ENCODE results near the gene BABAM2. TPM values are rescaled to one million over a fixed set of nuclear protein-coding genes. Genes with fewer than 3 reads are reported as not detected.

BABAM2 gene
- polyA plus RNA-seq, 3 donors, result 50.8 to 57.8 (median 56.1) TPM

DNA sequence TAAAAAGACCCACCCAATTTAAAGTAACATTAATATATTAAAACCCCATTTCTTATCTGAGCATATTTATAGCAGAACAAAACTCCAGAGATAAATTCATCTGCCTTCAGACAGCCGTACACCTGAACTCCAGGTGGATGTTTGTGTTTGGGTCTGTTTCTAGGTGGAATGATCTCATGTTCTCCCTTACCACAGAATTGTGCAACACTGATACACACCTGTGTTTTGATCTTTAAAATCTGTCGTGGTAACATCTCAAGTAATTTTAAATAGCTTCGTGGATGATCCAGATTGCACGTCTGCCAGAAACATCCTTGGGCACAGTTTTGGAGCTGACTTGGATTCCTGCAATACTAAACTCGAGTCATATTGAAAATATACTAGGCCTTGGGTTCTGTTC is 294.6 kb downstream of the BABAM2 start:
- DNase-seq (ENCODE audit: extremely low read depth in 1 of 11, low read depth in 9 of 11, low spot score in 4 of 11), result no peak

DNA sequence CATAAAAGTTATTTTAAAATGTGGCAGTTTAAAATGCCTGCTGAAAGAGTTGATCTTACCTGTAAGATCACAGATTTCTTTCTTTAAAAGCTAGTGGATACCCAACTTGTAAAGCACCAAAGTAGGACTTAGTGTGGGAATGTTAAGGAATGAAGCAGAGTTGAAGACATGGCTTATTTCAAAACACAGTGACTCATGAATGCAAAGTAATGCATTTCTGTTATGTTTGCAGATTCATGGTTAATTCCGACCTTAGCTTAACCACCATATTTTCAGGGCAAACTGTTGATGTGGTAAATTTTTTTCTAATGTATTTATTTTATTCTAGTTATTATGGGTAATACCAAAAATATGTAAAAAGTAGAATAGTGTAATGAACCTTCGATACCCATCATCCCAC is 295.4 kb downstream of the BABAM2 start:
- no peak for DNase-seq (ENCODE audit: extremely low read depth in 1 of 11, low read depth in 9 of 11, low spot score in 4 of 11)

DNA sequence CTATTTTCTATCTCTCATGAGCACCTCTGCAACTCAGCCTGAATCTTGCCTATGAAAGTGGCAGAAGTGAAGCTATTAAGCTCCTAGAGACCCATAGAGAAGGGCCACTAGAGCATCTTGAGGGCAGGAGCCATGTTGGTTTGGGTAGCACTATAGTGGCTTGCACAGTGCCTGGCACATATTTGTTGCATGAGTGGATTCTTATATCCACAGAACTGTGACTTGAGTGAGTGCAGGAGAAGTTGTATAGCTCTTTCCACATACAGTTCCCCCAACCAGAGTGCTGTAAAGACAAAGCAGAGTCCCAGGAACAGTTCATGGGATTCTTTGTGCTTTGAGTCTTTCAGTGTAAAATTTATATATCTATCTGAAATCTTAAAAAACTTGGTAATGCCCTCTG is 296.7 kb downstream of the BABAM2 start:
- DNase-seq (ENCODE audit: extremely low read depth in 1 of 11, low read depth in 9 of 11, low spot score in 4 of 11), result no peak

DNA sequence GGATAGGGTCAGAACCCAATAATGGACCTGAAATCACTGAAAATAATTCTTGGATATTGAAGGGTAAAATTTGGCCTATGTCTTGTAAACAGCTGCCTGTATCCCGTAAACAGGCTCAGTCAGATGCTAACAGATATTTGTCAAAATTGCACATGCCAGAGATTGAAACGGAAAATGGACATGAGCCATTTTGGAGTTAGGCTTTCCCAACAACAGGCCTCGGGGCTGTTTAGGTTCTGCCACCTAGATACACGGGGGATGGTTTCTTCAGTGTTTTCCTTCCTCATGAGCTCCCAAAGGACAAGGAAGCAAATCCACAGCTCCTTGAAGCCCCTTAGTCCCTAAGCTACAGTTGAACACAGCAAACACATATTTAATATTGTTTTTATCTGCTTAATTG is 297.9 kb downstream of the BABAM2 start:
- no peak for DNase-seq (ENCODE audit: extremely low read depth in 1 of 11, low read depth in 9 of 11, low spot score in 4 of 11)

DNA sequence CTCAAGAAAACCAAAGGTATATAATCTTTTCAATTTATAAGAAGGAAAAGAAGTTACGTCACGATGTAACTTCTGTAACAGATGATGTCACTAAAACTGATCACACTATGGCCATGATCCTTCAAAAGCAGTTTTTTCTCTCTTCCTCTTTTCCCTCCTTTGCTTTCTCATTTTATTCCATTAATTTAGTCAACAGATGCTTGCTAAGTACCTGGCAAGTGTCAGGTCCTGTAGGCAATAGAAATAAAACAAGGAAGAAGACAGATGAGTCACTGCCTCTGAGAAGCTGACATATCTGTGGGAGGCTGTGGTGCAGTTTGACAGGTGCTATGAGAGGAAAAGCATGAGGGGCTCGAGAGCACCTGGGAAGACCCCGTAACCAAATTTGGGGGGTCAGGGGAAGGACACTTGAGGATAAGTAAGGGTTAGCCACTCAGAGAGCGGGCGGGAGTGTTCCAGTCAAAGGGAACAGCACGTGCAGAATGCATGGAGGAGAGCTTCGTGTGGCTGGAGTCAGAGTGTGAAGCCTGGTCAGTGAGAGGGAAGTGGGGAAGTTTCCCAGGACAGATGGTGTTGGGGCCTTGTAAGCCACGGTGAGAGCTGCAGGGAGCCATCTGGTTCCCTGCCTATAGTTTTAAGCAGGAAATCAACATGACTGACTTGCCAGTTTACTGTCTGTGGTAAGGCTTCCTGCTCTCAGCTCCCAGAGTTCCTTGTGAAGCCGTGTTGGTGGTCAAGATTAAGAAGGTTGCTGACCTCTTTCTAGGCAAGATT is 303.3 kb downstream of the BABAM2 start:
- no peak for DNase-seq (ENCODE audit: extremely low read depth in 1 of 11, low read depth in 9 of 11, low spot score in 4 of 11)

DNA sequence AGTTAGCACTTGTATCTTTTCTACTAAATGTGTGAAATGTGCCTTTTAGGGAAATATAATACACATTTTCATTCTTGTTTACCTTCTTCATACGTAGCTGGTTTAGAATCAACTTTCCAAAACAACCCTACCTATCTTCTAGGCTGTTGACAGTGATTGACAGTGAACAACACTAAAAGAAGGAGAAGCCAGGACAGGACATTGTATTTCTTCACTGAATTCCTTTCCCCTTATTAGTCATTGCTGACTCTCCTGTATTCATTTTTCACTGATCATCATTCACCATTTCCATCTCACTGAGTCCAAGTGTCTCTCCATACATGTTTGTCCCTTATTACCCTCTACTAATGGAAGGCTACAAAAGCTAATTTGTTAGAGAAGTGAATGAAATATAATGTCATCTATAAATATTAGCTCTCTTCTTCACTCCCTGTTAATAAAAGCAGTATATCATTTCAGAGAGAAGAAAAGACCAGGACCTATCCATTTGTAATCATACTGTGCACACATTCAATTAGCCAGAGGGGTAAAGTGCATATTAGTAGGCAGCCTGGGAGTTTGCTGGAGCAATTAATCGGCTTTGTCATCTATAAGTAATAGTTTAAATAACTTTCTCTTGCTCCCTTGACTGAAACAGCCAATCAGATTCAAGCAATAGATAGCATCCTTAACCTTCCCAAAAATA is 309.6 kb downstream of the BABAM2 start:
- no peak for DNase-seq (ENCODE audit: extremely low read depth in 1 of 11, low read depth in 9 of 11, low spot score in 4 of 11)

DNA sequence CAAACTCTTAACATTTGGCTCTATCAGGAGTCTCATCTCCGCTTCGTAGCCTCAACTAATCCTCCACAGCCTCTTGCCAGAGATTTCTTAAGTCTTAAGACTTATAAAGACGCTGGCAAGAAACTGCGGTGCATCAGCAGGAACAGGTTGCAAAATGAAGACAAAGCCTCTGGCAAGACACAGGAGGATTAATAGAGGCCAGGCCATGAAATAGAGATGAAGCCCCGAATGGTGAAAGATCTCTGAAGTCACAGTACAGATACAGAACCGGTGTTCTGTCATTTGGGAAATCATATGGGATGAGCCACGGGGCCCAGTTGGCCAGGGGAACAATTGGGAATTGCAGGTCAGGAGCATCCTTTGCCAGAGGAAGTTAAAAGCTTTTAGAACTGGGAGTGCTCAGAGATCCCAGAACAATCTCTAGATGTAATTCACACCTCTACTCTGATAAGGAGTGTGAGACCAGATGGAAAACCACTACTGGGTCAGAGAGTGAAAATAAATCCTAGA is 311.2 kb downstream of the BABAM2 start:
- DNase-seq (ENCODE audit: extremely low read depth in 1 of 11, low read depth in 9 of 11, low spot score in 4 of 11), result no peak

DNA sequence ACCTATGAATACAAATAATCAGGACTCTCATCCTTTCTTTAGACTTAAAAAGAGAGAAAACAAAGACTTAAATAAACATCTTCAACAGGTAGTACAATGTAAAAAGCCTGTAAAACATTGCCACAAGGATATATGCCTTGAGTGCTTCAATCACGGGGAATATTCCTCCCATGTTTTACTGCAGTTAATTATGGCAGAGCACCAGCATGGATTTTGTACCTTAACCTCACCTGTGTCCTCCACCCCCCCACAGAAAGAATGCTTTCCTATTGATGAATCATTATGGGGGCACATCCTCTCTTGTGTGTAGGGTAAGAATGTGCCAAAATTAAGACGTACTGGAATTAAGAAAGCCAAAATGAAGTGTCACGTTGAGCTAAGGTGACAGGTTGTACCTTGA is 312.2 kb downstream of the BABAM2 start:
- DNase-seq (ENCODE audit: extremely low read depth in 1 of 11, low read depth in 9 of 11, low spot score in 4 of 11), result no peak

DNA sequence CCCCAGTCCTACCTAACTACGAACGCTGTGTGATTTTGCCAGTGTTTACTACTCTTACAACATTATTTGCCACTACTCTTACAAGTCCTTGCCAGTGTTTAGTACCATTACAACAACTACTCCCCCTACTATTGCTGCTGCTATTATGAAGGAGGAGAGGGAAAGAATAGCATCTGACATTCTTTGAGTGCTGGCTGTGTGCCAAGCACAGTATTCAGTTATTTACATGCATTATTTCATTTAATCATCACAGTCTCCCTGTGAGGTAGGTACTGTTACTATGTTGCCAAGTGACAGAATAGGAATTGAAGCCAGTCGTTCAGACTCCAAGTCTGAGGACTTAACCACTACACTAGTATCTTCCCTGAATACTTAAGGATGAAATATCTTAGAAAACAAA is 316.2 kb downstream of the BABAM2 start:
- peak in 1 of 11 donors; percentile 54 for DNase-seq (ENCODE audit: extremely low read depth in 1 of 11, low read depth in 9 of 11, low spot score in 4 of 11)

DNA sequence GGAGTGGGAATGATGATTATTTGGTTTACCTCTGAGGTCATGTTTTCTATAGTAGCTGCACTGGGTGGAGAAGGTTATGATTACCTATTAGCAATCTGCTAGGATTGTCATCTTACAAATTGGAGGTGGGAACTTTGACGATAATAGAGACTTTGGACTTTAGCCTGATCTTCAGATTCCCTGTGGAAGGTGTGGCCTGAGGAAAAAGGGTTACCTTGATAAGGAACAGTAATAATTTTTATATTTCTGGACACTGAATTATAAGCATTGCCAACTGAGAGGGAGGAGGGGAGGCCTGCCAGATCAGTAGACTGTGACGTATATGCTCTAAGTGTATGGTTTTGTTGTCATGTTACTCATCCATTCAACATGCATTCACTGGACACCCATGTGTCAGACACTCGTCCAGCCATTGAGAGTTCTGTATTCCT is 318.7 kb downstream of the BABAM2 start:
- no peak for DNase-seq (ENCODE audit: extremely low read depth in 1 of 11, low read depth in 9 of 11, low spot score in 4 of 11)

DNA sequence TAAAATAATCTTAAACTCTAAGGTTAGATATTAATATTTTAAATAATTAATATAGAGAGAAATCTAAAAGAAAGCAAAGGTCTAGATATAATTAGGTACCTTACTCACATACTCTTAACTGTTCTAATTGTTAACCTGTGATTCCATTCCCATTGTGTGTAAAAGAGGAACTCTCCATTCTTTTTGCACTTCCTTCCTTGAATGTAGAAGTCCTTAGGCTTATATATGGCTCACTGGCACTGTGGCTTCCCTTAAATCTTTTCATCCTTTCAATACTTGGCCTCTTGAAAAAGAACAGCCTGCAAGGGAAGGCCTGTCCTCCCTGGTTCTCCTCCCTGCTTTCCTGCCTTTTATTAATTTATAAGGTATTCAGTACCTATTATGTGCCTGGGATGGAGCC is 319.3 kb downstream of the BABAM2 start:
- no peak for DNase-seq (ENCODE audit: extremely low read depth in 1 of 11, low read depth in 9 of 11, low spot score in 4 of 11)

DNA sequence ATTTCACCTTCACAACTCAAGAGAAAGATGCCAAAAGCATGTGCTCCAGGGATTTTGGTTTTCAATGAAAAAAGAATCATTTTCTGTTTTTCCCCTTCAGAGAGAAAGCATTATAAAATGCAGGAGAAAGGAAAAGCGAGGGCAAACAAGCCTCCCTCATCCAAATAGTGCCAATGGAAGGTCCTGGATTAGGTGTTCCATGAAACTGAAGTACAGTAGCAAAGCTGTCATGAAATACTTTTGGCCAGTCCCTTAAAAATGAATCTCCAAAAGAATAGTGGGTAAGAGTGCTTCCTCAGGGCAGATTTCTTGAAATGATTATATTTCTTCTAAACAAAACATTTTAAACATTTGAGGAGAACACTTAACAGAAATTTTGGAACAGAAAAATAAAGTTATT is 320.0 kb downstream of the BABAM2 start:
- no peak for DNase-seq (ENCODE audit: extremely low read depth in 1 of 11, low read depth in 9 of 11, low spot score in 4 of 11)

DNA sequence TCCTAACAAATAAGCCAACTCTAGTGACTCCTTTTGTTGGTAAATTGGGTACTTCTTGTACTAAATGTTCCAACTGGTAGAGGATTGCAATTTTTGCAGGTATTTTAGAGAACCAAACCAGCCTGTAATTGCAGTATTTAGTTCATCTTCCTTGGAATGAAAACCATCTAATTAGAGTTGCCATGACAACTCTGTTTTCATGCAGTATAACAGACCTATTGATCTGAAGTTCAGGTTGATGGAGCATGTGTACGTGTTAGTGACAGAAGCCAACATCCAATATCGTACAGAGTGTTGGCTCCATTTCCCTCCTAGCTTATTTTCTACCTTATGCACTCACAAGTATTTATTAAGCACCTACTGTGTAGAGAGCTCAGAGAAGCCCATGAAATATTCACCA is 325.8 kb downstream of the BABAM2 start:
- DNase-seq (ENCODE audit: extremely low read depth in 1 of 11, low read depth in 9 of 11, low spot score in 4 of 11), result no peak

DNA sequence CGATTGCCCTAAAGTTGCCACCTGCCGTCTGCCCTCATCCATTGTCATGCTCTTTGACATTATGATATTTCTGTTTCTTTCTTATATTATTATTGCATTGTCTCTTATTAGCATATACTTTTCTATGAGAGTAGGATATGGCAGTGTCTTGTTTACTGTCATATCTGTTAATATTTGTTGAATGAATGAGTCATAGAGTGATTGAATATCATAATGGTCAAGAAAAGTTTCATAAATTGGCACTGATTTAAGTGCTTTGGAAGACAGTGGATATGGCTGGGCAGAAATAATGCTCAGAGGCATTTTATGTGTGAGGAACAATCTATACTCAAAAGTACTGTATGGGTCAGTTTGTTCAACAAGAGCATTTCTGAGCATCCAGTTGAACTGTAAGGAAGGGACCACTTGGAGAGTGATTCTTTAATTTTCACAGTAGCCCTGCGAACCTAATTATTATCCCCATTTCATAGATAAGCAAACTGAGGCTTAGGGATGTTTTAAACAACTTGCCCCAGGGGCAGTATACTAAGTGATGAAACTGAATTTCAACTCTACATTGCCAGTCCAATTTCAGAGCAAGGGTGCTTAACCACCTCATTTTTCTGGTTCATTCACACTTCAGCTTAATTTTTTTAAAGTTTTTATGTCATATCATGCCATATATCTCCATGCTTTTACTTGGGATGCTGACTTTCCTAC is 326.7 kb downstream of the BABAM2 start:
- no peak for DNase-seq (ENCODE audit: extremely low read depth in 1 of 11, low read depth in 9 of 11, low spot score in 4 of 11)

DNA sequence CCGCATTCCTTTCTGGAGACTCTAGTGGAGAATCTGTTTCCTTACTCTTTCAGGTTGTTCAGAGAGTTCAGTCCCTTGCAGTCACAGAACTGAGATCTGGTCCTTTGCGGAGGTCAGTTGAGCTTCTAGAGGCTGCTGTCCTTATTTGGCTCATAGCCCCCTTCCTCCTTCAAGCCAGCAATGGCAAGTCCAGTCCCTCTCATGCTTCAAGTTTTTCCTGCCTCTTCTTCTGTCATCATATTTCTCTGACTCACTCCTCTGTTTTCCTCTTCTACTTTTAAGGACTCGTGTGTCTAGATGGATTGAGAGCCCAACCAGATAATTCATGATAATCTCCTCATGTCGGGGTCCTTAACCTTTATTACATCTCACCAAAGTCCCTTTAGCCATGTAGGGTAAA is 328.6 kb downstream of the BABAM2 start:
- DNase-seq (ENCODE audit: extremely low read depth in 1 of 11, low read depth in 9 of 11, low spot score in 4 of 11), result no peak

DNA sequence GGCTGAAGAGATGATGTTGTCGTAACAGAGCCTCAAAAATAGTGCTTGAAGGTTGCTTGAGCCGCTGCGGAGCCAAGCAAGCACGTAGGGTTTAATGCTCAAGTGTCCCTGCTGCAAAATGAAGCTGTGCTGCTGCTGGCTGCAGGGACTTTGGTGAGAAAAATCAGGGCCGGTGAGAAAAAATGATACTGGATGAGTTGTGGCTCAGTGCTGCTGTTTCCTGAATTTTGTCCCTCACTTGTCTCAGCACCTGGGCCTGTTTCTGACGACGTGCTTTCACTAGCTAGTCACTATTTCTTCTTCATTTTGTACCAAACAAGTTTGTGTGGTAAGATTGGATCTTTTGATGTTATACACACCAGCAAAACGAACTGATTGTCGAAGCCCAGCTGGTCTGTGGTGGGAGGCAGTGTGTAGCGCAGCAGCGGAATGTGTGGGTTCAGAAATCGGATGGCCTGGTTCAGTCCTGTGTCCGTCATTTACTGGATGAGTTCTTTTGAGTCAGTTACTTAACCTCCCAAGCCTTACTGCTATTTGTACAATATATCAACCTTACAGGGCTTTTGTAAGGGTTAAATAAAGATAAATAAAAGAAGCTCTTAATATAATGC is 329.3 kb downstream of the BABAM2 start:
- DNase-seq (ENCODE audit: extremely low read depth in 1 of 11, low read depth in 9 of 11, low spot score in 4 of 11), result no peak

DNA sequence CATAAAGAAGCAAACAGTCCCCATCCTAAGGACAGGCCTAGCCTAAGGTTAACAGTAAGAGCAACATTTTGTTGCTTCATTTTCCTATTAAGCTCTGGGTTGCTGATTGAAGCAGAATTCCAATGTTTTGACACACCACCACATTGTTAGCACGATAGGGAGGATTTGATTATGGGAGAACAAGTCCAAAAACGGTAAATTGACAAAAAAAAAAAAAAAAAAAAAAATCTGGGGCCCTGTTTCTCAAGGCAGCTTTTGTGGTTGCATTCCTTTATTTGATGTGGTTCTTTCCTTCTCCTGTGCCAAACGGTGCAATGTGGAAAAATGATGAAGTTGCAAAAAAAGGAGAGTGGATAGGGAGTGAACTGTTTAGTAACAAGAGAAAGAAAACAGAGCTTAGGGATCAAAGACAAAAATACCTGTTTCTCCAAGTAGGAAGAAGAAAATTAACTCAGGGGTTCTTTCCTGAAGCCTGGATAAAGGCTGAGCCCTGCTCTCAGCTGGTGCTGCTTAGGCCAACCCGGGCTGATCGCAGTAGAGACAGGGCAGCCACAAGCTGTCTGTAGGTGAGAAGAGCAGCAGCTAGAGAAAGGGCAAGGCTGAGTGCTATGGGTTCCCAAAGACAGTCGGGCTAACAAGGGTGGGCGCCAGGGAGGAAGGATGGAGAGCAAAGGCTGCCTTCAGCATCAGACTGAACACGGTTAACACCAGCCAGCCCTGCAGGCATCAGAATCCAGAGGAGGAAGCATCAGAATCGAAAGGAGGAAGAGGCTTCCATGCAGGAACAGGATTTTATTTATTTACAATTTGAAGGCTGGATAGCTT is 334.3 kb downstream of the BABAM2 start:
- no peak for DNase-seq (ENCODE audit: extremely low read depth in 1 of 11, low read depth in 9 of 11, low spot score in 4 of 11)

DNA sequence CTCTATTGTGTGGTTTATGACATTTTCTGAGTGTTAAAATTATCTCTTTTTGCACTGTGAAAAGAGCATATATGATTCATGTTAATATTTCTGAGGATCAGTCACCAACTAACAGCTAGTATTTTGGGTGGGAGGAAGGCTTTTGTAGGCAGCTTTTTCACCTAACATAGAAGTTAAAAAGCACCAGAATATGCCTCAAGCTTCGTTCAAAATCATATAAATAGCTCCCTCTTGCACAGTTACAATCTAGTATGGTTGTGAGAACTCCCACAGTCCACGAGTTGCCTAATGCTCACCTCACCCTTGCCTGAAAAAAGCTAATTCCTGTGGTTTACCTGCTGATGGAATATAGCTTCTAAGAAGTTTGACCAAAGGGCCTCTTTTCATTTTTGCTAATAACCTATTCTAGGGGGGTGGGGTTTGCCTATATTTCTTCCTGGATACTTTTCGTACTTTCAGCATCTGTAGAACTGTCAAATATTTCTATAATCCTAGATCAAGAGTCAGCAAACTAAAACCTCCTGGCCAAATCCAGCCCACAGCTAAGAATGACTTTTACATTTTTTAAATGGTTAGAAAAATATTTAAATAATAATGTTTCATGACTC is 335.0 kb downstream of the BABAM2 start:
- no peak for DNase-seq (ENCODE audit: extremely low read depth in 1 of 11, low read depth in 9 of 11, low spot score in 4 of 11)

Data from renal cortex interstitium (tissue), 11 donors.